Inflammatory macrophage (primary cell): ENCODE results near the gene SMARCA4.

Experiments used
- DNase-seq, 2 donors: peaks; one replicate each; pipeline ENCODE4 v3.0.0-alpha.2; 2020 to 2022

Gene SMARCA4

DNA sequence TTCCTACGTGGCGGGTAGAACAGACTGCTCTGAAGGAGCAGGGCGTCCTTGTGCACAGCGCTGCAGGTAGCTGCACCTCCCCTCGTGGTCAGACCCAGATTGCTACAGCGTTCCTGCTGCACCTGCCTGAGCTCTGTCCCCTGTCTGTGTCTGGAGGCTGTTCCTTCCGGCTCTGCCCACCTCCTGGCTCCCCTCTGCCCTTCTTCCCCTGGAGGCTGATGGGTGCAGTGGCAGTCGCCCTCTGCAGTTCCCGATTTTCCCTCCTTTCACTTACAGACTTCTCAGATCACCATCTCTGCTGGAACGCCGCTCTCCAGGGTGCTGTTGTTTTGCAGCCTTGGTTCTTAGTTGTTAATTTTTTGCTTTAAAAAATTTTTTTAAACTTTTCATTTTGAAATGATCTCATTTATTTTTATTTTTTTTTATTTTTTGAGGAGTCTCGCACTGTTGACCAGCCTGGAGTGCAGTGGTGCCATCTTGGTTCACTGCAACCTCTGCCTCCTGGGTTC lies 53.6 kb downstream of the SMARCA4 start:
- no peak for DNase-seq

DNA sequence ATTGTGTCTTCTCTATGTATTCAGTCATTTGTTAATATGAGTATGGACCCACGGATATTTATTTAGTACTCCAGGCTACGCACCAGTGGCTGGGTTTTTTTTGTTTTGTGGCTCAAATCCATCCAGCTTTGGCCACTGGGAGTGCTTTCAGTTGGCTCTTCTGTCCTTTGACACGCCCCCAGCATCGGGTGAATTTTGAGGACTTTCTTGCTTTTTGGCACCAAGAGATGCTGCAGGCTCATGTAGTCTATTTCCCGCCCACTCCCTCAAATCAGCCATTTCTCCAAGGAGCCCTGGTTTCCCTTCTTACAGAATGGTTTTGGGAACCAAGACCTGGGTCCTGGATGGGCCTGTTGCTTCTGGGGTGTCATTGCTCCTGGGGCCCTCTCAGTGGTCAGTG lies 55.8 kb downstream of the SMARCA4 start:
- no peak for DNase-seq

DNA sequence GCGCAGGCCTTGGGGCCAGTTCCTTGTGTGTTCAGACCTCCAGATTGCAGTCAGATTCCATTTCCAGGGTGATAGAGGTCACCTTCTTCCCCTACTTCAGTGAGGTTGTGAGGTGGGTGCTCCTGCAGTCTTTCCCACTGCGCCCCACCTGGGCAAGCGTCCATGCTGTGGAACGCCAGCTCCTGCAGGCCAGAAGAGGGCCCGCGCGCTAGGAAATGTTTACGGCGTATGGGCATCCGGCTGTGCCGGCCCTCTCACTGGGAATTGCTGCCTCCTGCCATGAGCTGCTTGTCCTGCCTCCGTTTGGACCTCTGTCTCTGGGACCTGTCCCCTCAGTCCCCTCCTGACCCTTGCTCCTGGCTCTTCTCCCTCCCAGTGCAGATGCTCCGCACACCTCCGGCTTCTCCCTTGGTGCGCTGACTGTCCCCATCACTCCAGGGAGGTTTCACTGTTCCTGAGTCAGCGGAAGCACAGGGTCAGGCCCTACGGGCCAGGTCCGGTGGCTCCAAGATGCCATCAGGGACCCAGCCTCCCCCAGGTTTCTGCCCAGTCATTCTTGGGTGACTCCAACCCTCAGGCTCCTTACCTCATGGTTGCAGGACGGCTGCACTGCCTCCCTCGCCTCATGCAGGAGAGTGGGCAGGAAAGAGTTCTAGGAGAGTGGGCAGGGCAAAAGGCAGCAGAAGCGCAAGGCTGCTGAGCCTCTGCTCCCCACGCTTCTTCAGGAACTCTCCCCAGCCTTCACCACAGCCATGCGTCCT lies 56.6 kb downstream of the SMARCA4 start:
- DNase-seq, result no peak

DNA sequence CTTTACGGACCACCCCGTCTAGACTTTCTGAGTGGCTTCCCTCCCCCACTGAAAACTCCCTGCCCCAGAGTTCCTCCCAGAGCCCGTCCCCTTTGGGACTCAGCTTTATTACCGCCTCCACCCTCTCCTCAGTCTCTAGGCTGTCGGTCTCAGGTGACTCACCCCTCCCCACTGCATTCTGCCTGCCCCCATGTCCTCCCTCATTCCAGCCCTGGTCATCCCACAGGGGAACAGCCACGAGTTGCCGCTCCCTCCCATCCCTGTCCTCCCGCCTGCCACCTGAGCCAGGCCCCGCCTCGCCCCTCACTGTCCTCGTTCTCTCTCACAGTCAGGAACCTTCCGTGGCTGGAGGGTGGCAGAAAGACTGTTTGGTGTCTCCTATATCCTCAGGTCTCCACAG lies 57.3 kb downstream of the SMARCA4 start:
- DNase-seq, result no peak

DNA sequence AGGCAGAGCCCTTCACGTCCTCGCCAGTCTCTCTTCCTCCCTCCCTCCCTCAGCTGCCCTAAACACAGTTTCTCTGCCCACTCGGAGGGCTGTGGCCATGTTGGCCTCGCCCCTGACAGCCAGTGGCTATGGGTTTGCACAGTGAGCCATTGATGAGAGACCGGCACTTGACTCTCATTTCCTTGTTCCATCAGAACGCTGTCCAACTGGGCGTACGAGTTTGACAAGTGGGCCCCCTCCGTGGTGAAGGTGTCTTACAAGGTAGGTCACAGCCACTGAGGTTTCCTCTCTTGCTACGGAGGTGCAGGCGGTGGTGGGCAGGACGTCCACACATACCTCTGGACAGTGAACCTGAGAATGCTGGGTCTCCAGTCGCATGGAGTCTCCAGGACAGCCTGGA lies 57.9 kb downstream of the SMARCA4 start:
- DNase-seq, result no peak

DNA sequence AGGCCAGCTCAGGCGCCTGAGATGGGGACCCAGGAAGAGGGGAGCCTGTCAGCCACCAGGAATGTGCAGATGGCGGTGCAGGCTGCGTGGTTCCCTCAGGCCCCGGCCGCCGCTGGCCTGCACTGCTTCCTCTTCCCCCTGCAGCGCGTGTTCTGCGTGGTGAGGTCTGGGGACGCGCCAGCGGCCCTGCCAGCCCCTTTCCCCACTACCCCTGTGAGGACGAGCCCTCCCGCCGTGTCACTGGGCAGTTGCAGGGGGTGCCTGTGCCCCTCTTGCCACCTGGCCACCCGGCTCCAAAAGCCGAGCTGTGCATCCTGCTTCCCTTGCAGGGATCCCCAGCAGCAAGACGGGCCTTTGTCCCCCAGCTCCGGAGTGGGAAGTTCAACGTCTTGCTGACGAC lies 58.4 kb downstream of the SMARCA4 start:
- no peak for DNase-seq

DNA sequence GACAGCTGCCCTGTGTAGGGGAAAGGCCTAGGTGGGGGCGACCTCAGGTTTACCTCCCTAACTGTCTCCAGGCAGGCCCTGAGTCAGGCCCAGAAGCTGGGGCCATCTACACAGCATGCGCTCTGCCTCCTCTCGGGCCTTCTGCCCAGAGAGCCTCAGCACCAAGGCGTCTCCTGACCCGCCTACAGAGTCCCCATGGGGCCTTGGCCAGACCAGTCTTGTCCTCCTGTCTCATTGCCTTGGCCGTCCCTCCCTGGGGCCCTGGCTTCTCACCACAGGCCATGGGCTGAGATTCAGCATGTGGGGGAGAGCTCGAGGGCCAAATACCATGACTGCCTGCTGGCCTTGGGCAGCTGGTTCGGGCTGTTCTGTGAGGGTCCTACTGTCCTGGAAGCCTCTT lies 59.0 kb downstream of the SMARCA4 start:
- DNase-seq, result no peak

DNA sequence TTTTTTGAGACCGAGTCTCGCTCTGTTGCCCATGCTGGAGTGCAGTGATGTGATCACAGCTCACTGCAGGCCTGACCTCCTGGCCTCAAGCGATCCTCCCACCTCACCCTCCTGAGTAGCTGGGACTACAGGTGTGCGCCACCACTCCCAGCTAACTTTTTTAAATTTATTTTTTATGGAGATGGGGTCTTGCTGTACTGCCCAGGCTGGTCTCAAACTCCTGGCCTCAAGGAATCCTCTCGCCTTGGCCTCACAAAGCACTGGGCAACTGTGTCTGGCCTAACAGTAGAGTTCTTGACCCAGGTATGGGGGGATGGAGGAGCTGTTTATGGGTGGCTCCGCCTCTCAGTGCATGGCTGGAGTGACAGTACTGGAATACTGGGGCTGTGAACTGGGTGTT lies 59.6 kb downstream of the SMARCA4 start:
- no peak for DNase-seq

DNA sequence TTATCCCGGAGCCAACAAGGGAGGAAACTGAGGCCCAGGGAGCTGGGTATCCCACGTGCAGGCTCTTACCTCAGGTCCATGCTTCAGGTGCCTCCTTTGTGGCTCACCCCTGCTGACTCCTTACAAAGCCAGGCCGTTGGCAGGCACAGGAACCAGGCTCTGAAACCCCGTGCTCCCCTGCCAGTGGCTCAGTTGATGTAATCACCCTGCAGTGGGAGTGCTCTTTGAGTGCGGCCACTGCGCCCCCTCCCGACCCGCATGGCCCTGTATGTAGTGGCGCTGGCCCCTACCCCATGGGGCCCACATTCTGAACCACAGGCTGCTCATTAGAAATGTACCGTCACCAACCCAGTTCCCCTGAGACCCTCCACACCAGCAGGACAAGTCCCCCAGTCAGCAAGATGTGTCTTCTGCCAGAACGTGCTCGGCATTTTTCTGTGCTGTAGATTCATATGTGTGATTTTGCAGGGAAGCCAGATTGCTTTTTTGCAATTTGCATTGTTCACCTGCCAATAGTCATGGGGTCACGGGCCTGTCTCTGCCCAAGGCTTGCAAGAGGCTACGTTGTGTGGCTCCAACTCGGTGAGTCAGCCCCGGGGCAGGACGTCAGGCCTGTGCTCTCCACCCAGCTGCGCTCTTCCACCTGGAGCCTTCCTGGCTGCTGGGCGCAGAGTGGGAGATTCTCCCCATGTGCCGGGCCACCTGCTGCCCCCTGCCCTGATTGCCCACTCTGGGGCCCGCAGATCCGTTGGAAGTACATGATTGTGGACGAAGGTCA lies 60.3 kb downstream of the SMARCA4 start:
- no peak for DNase-seq

DNA sequence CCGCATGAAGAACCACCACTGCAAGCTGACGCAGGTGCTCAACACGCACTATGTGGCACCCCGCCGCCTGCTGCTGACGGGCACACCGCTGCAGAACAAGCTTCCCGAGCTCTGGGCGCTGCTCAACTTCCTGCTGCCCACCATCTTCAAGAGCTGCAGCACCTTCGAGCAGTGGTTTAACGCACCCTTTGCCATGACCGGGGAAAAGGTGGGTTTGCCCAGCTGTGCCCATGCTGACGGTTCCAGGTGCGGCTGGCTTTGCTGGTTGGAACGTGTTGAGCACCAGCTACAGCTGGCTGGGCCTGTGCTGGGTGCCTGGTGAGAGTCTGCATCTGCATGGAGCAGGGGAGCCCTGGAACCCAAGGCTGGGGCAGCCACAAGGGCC lies 60.9 kb downstream of the SMARCA4 start:
- DNase-seq, result no peak

DNA sequence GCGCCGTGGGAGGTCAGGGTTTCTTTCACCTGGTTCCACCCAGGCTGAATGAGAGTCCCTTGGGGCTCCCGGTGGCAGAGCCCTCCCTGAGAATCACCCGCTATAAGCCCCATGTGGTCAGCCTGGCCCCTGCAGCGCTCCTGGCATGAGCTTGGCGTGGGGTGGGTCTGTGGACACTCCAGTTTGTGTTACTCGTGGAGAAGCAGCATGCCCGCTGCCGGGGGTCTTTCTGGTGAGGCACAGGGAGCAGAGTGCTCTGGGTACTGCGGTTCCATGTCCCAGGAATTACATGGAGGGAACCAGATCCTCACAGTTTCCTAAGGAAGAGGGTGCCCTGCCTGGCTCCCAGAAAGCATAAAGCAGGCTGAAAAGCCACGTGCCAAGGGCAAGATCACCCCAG lies 62.2 kb downstream of the SMARCA4 start:
- no peak for DNase-seq

DNA sequence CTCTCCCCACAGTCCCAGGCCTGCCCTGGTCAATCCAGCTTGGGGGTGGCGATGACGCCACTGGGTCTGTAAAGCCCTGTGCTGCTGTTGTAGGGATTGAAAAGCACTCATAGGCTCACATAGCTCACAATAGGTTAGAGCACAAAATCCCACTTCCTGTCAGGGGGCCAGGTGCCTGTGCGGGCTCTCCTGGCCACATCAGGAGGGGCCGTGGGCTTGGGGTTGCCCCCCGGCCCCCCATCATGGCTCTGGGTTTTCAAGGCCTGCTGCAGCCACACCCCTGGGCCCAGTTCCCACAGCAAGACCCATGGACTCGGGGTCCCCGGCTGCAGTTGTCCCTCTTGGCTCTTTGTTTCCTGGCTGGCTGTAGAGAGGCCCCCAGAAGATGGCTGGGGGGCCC lies 62.9 kb downstream of the SMARCA4 start:
- DNase-seq, result no peak

DNA sequence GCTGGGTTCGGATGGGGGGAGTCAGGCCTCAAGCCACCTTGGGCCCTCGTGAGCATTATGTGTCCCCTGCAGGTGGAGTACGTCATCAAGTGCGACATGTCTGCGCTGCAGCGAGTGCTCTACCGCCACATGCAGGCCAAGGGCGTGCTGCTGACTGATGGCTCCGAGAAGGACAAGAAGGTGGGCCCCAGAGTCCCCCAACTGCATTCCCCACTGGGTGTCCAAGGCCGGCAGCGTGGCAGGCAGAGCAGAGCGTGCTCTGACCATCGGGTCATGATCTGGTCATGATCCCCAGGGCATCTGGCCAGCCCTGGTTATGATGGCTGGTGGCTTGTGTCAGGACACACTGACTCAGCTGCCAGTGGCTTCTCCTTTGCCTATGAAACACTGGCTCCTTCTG lies 63.4 kb downstream of the SMARCA4 start:
- DNase-seq, result peak in 1 of 2 donors; percentile 44

DNA sequence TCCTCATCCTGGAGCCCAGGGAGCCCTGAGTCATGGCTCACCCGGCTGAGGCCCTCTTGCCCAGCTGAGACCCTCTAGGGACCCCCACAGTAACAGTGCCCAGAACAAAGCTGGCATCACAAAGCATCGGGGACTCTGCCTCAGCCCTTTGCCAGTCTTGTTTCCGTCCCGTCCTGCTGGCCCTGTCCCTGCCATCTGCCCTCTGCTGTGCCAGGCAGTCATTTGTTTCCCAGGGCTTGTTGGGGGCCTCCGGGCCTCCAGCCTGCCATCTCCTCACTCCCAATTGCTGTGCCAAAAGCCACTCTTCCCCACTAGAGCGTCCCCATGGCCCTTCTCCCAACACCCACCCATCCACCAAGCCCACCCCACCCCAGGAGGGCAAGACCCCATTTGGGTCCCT lies 64.2 kb downstream of the SMARCA4 start:
- DNase-seq, result no peak

DNA sequence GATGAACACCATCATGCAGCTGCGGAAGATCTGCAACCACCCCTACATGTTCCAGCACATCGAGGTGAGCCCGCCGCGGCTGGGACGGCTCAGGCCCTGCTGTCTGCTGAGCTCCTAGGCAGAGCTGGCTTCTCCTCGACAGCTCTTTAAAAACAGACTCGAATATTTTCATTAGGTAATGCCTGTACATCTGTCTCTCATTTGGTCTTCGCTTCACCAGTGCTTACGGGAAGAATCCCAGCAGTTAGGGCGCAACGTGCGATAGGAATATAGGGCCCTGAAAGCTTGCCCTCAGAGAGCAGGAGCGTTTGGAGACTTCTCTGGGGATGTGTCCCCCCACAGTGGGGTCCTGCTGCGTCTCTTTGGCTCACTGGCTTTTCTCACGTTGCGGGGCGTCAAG lies 64.6 kb downstream of the SMARCA4 start:
- no peak for DNase-seq

DNA sequence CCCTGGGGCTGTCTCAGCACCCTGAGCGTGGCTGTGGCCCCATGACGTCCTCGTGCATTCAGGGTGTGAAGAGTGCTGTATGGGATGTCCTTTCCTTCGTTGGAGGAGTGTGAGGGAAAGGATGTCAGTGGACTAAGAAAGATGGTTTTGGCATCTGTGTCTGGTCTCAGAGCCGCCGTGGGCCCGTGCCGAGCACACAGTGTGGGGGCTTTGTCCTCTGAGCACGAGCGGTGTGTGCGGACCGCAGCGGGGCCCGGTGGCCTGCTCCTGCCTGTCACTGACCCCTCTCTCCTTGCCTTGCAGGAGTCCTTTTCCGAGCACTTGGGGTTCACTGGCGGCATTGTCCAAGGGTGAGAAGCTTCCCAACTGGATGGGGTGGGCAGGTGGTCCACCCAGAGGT lies 65.2 kb downstream of the SMARCA4 start:
- no peak for DNase-seq

DNA sequence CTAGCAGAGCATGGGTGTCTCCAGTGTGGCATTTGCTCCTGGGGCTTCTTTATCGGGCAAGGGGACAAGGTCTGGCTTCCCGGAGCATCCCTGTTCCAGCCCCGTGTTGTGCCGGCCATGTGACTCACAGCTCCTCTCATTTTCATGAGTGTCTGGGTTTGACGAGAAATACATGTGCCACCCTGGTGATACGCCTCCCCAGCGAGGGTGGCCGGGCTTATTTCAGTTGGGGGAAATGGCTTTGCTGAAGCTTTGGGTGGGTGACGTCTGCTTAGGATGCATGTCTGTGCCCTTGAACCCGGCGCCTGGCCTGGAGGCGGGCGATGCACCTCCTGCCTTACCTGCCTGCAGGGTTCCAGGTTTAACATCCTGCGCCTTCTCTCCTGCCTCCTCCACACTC lies 66.6 kb downstream of the SMARCA4 start:
- no peak for DNase-seq

DNA sequence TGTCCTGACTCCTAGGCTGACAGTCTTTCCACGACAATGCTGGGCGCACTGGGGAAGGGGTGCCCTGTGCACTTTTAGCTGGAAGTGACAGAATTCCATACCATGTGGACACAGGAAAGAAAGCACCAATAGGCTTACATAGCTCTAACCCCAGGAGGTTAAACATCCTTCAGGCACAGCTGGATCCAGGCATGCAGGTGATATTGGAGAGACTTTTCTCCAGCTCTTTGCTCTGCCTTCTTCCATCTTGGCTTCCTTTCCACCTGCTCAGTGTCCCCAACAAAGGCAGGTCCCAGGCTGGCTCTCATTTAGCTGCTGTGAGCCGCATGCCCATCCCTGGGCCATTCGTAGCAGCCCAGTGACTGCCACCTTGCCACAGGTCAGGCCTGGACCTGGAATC lies 67.3 kb downstream of the SMARCA4 start:
- DNase-seq, result no peak

DNA sequence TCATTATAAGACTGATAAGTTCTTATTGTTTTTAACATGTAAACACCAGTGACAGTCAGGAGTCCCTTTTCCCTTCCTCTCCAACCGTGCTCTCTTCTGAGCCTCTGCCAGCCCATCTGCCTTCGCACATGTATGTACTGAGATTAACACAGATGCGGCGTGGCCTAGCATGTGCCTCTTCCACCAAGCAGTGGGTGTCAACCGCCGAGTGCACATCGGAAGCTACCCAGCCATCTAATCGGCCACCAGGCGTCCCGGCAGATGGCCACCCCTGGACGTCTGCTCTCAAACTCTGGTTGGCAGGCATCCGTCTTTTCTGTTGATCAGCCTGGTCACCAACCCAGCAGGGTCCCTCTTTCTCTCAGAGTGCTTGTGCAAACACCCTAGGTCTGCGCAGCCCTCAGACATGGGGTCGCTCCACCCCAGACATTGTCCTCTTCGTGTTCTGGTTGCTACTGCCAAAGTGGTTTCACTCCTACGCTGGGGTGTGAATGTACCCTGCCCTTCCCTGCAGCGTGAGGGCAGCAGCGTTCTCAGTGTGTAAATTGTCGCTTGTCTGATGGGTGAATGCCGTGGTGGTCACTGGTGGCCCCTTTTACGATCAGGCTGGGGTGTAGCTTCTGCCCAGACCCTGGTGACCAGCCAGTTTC lies 70.7 kb downstream of the SMARCA4 start:
- no peak for DNase-seq

DNA sequence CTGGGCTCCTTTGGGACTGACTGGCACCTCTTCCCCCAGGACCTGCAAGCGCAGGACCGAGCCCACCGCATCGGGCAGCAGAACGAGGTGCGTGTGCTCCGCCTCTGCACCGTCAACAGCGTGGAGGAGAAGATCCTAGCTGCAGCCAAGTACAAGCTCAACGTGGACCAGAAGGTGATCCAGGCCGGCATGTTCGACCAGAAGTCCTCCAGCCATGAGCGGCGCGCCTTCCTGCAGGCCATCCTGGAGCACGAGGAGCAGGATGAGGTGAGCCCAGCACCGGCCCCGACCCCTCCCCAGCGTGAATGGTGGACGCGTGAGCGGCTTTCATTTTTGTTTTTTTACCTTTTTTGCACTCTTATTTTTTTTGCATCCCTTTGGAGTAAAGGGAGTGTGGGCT lies 72.4 kb downstream of the SMARCA4 start:
- no peak for DNase-seq

DNA sequence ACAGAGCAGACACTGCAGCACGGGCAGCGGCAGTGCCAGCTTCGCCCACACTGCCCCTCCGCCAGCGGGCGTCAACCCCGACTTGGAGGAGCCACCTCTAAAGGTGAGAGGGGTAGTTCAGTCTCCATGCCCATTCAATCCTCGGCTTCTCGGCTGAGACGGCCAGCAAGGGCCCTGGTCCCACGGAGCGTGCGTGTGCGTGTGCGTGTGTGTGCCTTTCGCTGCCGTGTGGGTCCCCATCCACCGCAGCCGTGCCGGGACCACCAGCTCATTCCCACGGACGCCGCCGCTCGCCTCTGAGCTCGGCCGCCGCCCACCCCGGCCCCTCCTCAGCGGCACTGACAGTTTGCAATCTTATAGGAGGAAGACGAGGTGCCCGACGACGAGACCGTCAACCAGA lies 72.9 kb downstream of the SMARCA4 start:
- no peak for DNase-seq

DNA sequence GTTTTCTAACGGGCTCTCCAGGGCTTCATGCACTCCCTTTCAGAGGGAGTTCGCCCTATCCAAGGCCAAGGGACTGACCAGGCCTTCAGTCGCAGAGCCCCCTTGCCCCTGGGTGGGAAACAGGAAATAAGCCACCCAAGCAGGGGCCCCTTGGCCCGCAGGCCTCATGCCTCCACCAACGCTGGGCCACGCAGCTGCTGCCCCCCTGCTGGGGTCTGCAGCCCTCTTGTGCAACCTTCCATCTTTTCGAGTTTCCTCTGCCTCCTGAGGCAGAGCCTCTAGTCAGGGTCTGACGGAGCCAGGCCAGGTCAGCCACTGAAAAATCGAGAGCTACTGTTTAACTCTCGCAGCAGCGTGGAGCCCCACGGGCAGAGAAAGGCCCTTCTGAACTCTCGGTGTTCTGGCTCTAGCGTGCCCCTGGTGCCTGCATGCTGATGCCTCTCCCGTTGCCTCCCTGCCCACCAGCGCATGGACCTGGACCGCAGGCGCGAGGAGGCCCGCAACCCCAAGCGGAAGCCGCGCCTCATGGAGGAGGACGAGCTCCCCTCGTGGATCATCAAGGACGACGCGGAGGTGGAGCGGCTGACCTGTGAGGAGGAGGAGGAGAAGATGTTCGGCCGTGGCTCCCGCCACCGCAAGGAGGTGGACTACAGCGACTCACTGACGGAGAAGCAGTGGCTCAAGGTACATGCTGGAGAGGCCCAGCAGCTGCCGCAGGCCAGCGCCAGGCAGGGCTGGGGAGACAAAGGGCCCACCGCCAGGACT lies 73.8 kb downstream of the SMARCA4 start:
- no peak for DNase-seq
